GM23338 (cell line): ENCODE results near the gene RIC8A. TPM values are rescaled to one million over a fixed set of nuclear protein-coding genes. Genes with fewer than 3 reads are reported as not detected.

Experiments
- CREB1 ChIP-seq: fragments of 250-450 bp; sonication (Bioruptor Pico); IDR thresholded peaks from 2 replicates; pipeline ENCODE4 v1.5.0; 2020; ENCODE audit warnings: low read depth, mild to moderate bottlenecking, moderate library complexity
- CTCF ChIP-seq, 2 experiments: fragments of 200-600 bp in 1 of 2; sonication (generic) in 1 of 2; conservative IDR thresholded peaks; 2 replicates each; pipeline versions ENCODE4 v1.5.1 to v1.6.1; 2016 to 2017; ENCODE audit warnings: antibody characterized with exemption in 2 of 2, low read depth in 2 of 2, mild to moderate bottlenecking in 2 of 2, moderate library complexity in 1 of 2
- ETS1 ChIP-seq: IDR thresholded peaks from 2 replicates; pipeline ENCODE4 v1.6.1; 2016; ENCODE audit warnings: antibody characterized with exemption
- EZH2 ChIP-seq: fragments of 200-600 bp; sonication (generic); IDR thresholded peaks from one replicate; pipeline ENCODE4 v1.8.0; 2017; ENCODE audit warnings: antibody characterized with exemption, mild to moderate bottlenecking, low read depth; ENCODE audit not compliant: unreplicated experiment
- POLR2AphosphoS5 ChIP-seq: IDR thresholded peaks from 2 replicates; pipeline ENCODE4 v1.6.1; 2016; ENCODE audit warnings: antibody characterized with exemption, low read depth
- ZNF331 ChIP-seq: fragments of 250-450 bp; sonication (Bioruptor Pico); IDR thresholded peaks from 2 replicates; pipeline ENCODE4 v1.5.0; 2020; ENCODE audit warnings: low read depth, mild to moderate bottlenecking, moderate library complexity
- ZNF462 ChIP-seq: fragments of 250-450 bp; sonication (Bioruptor Pico); IDR thresholded peaks from 2 replicates; pipeline ENCODE4 v1.5.0; 2020; ENCODE audit warnings: mild to moderate bottlenecking, moderate library complexity
- polyA plus RNA-seq: library from polyadenylated mRNA; unstranded; fragments of >200 nt; fragmentation: Nextera tagmentation; extraction: Ambion mirVana; gene quantifications from 2 replicates; pipeline ENCODE4 v1.2.1, GENCODE V29; 2016
- total RNA-seq: library from RNA; depleted of rRNA; stranded (reverse); fragments of >200 nt; shearing (Covaris generic); gene quantifications from 2 replicates; pipeline ENCODE4 v1.2.3, GENCODE V29; 2014

Gene RIC8A
- total and polyA plus RNA-seq, 2 experiments from 2014 or later = 23.6 to 81.3 TPM

DNA sequence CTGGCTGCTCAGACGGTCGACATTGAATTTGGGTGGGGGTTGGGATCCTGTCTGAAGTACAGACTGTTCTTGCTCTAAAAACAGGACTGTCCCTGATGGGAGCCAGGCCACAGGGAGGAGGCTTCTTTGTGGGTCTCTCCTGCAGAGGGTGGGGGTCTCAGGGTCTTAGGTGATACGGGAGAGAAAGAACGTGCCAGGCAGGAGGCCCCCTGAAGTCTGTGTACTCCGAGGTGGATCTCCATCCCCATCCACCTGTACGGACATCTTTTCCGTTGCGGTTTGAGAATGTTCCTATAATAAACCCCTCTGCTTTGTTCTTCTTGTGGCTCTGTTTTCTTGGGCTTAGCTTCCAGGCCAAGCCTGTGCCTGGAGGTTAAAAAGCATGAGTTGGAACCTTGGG lies 45.2 kb downstream of the RIC8A start (continued):
- no peak for TF ChIP-seq ZNF462
- TF ChIP-seq ETS1 = no peak
- TF ChIP-seq EZH2 = no peak
- TF ChIP-seq CREB1 (CRISPR knock-in tag) = no peak
- no peak for TF ChIP-seq POLR2AphosphoS5
- TF ChIP-seq CTCF (conservative IDR thresholded peaks at IDR 0.05; ENCODE audit: low read depth in 2 of 2) = no peak
- TF ChIP-seq ZNF331 (CRISPR knock-in tag) = no peak
